22Rv1 (cell line): ENCODE data around the gene RGL1.

ENCODE experiments used
- CTCF ChIP-seq: fragments of 450-650 bp; IDR thresholded peaks from 2 replicates; pipeline ENCODE4 v1.5.1; 2017; ENCODE audit warnings: mild to moderate bottlenecking
- ZFX ChIP-seq: fragments of 450-650 bp; IDR thresholded peaks from 2 replicates; pipeline ENCODE4 v1.6.1; 2017; ENCODE audit warnings: antibody characterized with exemption, borderline replicate concordance

- TF ChIP-seq CTCF (no peak), ZFX (no peak)
Measured at GRCh38 chr1:183776731-183777130, 28.2 kb upstream of the RGL1 start.
